ENCODE data around the gene SUPT20H. TPM values are rescaled to one million over a fixed set of nuclear protein-coding genes. Genes with fewer than 3 reads are reported as not detected.
A peak's percentile ranks its signal among the peaks of the same experiment; 100 is the strongest.

The SUPT20H gene
- total RNA-seq, 6 experiments from 2014 or later = 46.5 to 55.4 (median 50.2) TPM

DNA sequence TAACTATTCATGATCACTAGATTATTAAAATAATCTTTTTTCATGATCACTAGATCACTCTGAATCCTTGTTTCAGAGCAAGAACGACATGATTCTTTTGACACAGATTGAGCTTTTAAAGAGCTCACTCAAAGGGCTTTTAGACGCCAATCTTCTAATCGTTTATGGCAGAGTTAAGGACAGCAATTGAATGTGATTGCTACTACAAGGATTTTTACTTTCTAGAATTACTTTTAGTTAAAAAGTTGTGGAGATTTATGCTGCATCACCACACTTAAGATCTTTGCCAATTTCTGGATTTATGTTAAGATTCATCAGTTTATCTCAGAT, 57.6 kb downstream of the SUPT20H start:
- DNase-seq = no peak

GRCh38 chr13:36999054-36999714, 60.3 kb downstream of the SUPT20H start, which contains the start of gene ALG5:
Gene ALG5, minus strand, starts transcription at chr13:36999340. Its CDS starts 40 bp downstream, at chr13:36999300.
- peaks cover 35% of the 10 kb centered on the region for H3K4me1 Mint-ChIP-seq (ENCODE audit: low read depth)
- no peaks in the 10 kb centered on the region for H3K9me3 Mint-ChIP-seq
- peak within 1 kb of the TSS; percentile 99 for H3K4me3 Mint-ChIP-seq
- H3K36me3 Mint-ChIP-seq (ENCODE audit: low read depth) = no peaks in the 10 kb centered on the region; the same call in 1 of the 2 replicates
- TF ChIP-seq CTCF (IDR thresholded peaks at IDR 0.05) = peak; percentile 99
- peaks cover 10% of the 10 kb centered on the region for H3K27me3 Mint-ChIP-seq (ENCODE audit: insufficient read depth)
- DNase-seq = peak; percentile 80
- peak within 1 kb of the TSS; percentile 99 for H3K27ac Mint-ChIP-seq

More for the DNA sequence above, 57.6 kb downstream of the SUPT20H start:
- no peak for TF ChIP-seq CTCF (IDR thresholded peaks at IDR 0.05)
- Mint-ChIP-seq H3K4me1 (ENCODE audit: low read depth) (peaks cover 29% of the 10 kb centered on the region), H3K36me3 (ENCODE audit: low read depth) (peaks cover 15% of the 10 kb centered on the region), H3K4me3 (peak overlapping the region; percentile 99), H3K27me3 (ENCODE audit: insufficient read depth) (peaks cover 10% of the 10 kb centered on the region), H3K9me3 (no peaks in the 10 kb centered on the region), H3K27ac (peak overlapping the region; percentile 99)

GRCh38 chr13:36998624-36999041, 60.9 kb downstream of the SUPT20H start:
- H3K27me3 Mint-ChIP-seq (ENCODE audit: insufficient read depth) = peaks cover 10% of the 10 kb centered on the region
- peaks cover 35% of the 10 kb centered on the region for H3K4me1 Mint-ChIP-seq (ENCODE audit: low read depth)
- no peak for TF ChIP-seq CTCF (IDR thresholded peaks at IDR 0.05)
- peak overlapping the region; percentile 99 for H3K27ac Mint-ChIP-seq
- peak overlapping the region; percentile 99 for H3K4me3 Mint-ChIP-seq
- DNase-seq = no peak
- H3K36me3 Mint-ChIP-seq (ENCODE audit: low read depth) = no peaks in the 10 kb centered on the region; the same call in 1 of the 2 replicates
- H3K9me3 Mint-ChIP-seq = no peaks in the 10 kb centered on the region

DNA sequence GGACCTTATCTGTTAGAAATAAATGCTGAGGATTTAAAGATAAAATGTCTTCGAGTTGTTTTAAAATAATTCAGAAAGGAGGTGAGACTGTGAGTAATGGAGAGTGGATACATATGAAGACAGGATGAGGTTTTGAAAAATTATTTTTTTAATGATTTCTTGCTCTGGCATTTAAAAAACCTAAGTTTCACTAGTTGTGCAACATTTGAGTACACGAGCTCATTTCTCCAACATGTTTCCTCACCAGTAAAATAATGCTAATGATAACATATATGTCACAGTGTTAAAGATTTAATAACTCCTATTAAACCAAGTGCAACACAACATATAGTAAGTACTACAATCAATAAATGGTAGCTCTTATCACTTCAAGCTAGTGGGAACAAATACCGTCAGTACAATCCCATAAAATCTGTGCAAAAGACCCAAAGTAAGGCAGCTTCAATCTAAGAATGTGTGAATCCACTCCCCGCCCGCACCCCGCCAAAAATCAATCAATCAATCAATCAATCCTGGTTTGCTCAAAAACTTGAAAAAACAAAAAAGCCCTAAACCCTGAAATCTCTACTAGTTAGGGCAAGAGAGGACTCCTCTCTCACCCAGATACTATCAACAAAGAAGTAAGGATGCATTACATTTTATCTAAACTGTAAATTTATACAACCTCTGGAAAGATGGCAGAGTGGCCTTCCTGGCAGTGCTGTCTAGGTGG, 61.6 kb downstream of the SUPT20H start:
- no peak for DNase-seq
- H3K36me3 Mint-ChIP-seq (ENCODE audit: low read depth) = no peaks in the 10 kb centered on the region; the same call in 1 of the 2 replicates

GRCh38 chr13:36992362-36992761, 67.1 kb downstream of the SUPT20H start:
- no peak for DNase-seq
- peaks cover 32% of the 10 kb centered on the region for H3K36me3 Mint-ChIP-seq (ENCODE audit: low read depth)
- no peaks in the 10 kb centered on the region; the same call in 1 of the 2 replicates for H3K27me3 Mint-ChIP-seq (ENCODE audit: insufficient read depth)
- TF ChIP-seq CTCF (IDR thresholded peaks at IDR 0.05) = peak; percentile 37; the same call in 1 of the 2 replicates
- H3K9me3 Mint-ChIP-seq = no peaks in the 10 kb centered on the region
- H3K4me3 Mint-ChIP-seq = no peak overlapping the region
- H3K27ac Mint-ChIP-seq = no peak overlapping the region
- peaks cover 25% of the 10 kb centered on the region for H3K4me1 Mint-ChIP-seq (ENCODE audit: low read depth)

More for the DNA sequence above, 61.6 kb downstream of the SUPT20H start:
- no peak for TF ChIP-seq CTCF (IDR thresholded peaks at IDR 0.05)
- no peaks in the 10 kb centered on the region for H3K9me3 Mint-ChIP-seq
- peaks cover 10% of the 10 kb centered on the region for H3K27me3 Mint-ChIP-seq (ENCODE audit: insufficient read depth)
- H3K4me3 Mint-ChIP-seq = peak overlapping the region; percentile 99
- peak overlapping the region; percentile 99 for H3K27ac Mint-ChIP-seq
- H3K4me1 Mint-ChIP-seq (ENCODE audit: low read depth) = peaks cover 35% of the 10 kb centered on the region
